ENCODE measurements around the gene CDH3.
A peak's percentile ranks its signal among the peaks of the same experiment; 100 is the strongest.
"Not testable (repeated sequence)": the region's sequence is repeated elsewhere in the genome, so short reads cannot be mapped to it uniquely, and the experiment has no call there.

CDH3 gene

DNA sequence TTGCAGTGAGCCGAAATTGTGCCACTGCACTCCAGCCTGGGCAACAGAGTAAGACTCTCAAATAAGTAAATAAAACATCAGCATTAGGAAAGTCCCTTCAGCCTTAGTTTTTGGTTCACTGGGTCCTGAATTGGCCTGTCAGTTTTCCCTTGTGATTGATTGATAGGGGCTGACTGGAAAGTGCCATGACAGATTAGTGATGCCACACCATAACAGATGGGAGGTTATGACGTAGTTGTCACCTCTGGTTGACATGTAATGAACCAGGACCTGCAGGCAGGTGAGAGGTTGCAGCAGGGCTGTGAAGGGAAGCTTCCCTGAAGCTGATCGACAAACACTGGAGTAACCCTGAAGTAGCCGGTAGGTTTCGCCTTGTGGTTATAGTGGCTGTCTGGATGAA lies 41.8 kb downstream of the CDH3 start:
- no peak for DNase-seq
- in situ Hi-C loops (cut with HindIII; ENCODE audit: low pct_ligation_motif_present, low pct_unique_long_range_greater_than_20kb, low sequenced_read_pairs) = no loop called here

DNA sequence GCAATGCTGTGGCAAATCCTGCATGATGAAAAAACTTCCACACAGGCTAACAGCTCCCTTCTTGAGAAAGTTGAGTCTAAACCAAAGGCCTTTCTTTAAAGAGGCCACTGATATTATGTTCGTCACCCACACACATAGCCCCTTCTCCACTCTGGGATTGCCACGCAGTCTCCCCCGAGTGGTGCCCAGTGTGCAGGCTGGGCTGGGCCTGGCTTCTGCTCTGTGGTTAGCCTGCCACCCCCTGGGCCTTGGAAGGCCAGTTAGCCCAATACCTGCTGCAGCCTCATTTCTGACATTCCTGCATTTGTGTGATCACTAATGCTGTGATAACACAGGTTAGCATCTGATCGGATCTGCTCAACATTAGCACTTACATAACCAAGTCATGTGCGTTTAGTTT lies 44.8 kb downstream of the CDH3 start:
- in situ Hi-C loops (cut with HindIII; ENCODE audit: low pct_ligation_motif_present, low pct_unique_long_range_greater_than_20kb, low sequenced_read_pairs) = no loop called here
- DNase-seq = no peak

GRCh38 chr16:68695575-68695974 lies 50.5 kb downstream of the CDH3 start:
- in situ Hi-C loops (cut with HindIII; ENCODE audit: low pct_ligation_motif_present, low pct_unique_long_range_greater_than_20kb, low sequenced_read_pairs) = no loop called here
- DNase-seq = no peak

- DNase-seq = no peak
- in situ Hi-C loops (cut with HindIII; ENCODE audit: low pct_ligation_motif_present, low pct_unique_long_range_greater_than_20kb, low sequenced_read_pairs) = no loop called here
Observed at GRCh38 chr16:68696514-68696913, 51.4 kb downstream of the CDH3 start.

DNA sequence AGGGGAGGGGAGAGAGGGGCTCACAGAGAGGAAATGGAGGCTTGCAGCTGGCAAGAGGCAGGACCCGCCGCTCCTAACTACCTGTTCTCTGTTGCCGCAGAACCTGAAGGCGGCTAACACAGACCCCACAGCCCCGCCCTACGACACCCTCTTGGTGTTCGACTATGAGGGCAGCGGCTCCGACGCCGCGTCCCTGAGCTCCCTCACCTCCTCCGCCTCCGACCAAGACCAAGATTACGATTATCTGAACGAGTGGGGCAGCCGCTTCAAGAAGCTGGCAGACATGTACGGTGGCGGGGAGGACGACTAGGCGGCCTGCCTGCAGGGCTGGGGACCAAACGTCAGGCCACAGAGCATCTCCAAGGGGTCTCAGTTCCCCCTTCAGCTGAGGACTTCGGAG lies 53.0 kb downstream of the CDH3 start:
- DNase-seq = no peak
- in situ Hi-C loops (cut with HindIII; ENCODE audit: low pct_ligation_motif_present, low pct_unique_long_range_greater_than_20kb, low sequenced_read_pairs) = no loop called here

DNA sequence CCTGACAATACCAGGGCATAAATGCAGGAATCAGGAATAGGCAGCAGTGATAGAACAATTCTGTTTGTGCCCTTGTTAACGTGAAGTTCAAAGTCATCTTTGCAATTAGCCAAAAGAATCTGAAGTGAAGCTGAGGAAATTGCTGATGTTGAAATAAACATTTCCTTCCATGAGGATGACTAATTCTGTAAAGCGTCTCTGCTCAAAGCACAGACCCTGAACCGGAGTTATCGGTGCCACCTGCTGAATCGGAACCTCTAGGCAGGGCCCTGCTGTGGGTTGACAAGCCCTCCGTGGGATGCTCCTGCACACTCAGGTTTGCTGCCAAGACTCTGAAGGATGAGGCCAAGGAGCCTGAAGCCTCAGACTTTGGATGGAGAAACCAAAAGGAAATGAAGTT lies 55.0 kb downstream of the CDH3 start:
- no peak for DNase-seq
- in situ Hi-C loops (cut with HindIII; ENCODE audit: low pct_ligation_motif_present, low pct_unique_long_range_greater_than_20kb, low sequenced_read_pairs) = no loop called here

GRCh38 chr16:68700831-68701230 lies 55.7 kb downstream of the CDH3 start:
- no peak for DNase-seq
- in situ Hi-C loops (cut with HindIII; ENCODE audit: low pct_ligation_motif_present, low pct_unique_long_range_greater_than_20kb, low sequenced_read_pairs) = no loop called here

GRCh38 chr16:68704232-68704867 lies 59.2 kb downstream of the CDH3 start:
- DNase-seq = peak; percentile 86
- in situ Hi-C loops (cut with HindIII; ENCODE audit: low pct_ligation_motif_present, low pct_unique_long_range_greater_than_20kb, low sequenced_read_pairs) = no loop called here

GRCh38 chr16:68707340-68708152 lies 62.4 kb downstream of the CDH3 start:
- in situ Hi-C loops (cut with HindIII; ENCODE audit: low pct_ligation_motif_present, low pct_unique_long_range_greater_than_20kb, low sequenced_read_pairs) = no loop called here
- peak; percentile 86 for DNase-seq

DNA sequence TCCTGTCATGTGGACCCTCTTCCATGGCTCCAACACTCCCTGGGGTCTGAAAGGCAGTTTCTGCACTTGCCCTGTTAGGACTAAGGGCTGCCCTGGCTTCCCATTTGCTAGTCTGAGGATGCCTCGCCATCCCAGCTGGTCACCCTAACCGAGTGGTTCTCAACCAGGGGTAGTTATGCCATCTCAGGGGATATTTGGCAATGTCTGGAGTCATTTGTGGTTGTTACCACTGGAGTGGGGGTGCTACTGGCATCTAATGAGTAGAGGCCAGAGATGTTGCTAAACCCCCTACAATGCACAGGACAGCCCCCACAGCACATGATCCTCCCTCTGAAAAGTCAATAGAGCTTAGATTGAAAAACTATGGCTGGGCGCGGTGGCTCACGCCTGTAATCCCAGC lies 65.1 kb downstream of the CDH3 start:
- in situ Hi-C loops (cut with HindIII; ENCODE audit: low pct_ligation_motif_present, low pct_unique_long_range_greater_than_20kb, low sequenced_read_pairs) = no loop called here
- no peak for DNase-seq

- DNase-seq = no peak
- in situ Hi-C loops (cut with HindIII; ENCODE audit: low pct_ligation_motif_present, low pct_unique_long_range_greater_than_20kb, low sequenced_read_pairs) = no loop called here
Observed at GRCh38 chr16:68711421-68712139, 66.5 kb downstream of the CDH3 start.

- in situ Hi-C loops (cut with HindIII; ENCODE audit: low pct_ligation_motif_present, low pct_unique_long_range_greater_than_20kb, low sequenced_read_pairs) = no loop called here
- no peak for DNase-seq
Observed at GRCh38 chr16:68713361-68713760, 68.3 kb downstream of the CDH3 start.

DNA sequence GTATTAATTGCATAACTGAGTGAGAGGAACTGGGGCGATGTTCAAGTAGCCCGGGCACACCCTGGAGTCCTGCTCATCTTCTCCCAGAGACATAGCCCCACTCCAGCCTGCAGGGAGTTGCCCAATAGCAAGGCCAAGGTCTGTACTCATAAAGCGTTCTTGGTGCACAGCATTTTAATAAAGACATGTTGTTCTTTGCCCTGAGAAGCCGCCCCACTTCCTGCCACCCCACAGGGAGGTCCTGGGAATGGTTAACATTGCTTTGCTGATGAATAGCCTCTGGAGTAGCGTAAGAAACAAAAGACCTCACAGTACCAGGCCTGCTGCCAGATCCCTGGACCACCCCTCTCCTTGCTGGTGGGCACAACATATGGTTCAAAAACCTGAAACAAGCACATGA lies 70.4 kb downstream of the CDH3 start:
- in situ Hi-C loops (cut with HindIII; ENCODE audit: low pct_ligation_motif_present, low pct_unique_long_range_greater_than_20kb, low sequenced_read_pairs) = no loop called here
- no peak for DNase-seq

DNA sequence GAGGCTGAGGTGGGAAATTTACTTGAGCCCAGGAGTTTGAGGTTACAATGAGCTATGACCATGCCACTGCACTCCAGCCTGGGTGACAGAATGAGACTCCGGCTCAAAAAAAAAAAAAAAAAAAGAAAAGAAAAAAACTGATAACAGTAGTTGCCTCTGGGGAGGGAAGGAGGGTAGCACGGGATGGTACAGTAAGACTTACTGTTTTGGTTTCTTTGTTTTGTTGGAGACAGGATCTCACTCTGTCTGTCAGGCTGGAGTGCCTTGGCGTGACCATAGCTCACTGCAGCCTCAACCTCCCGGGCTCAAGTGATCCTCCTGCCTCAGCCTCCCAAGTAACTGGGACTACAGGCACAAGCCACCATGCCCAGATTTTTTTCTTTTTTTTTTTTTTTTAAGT lies 71.4 kb downstream of the CDH3 start:
- in situ Hi-C loops (cut with HindIII; ENCODE audit: low pct_ligation_motif_present, low pct_unique_long_range_greater_than_20kb, low sequenced_read_pairs); DNase-seq: not testable (repeated sequence)

- no peak for DNase-seq
- in situ Hi-C loops (cut with HindIII; ENCODE audit: low pct_ligation_motif_present, low pct_unique_long_range_greater_than_20kb, low sequenced_read_pairs) = no loop called here
Observed at GRCh38 chr16:68717684-68718083, 72.6 kb downstream of the CDH3 start.

GRCh38 chr16:68718590-68718989 lies 73.5 kb downstream of the CDH3 start:
- in situ Hi-C loops (cut with HindIII; ENCODE audit: low pct_ligation_motif_present, low pct_unique_long_range_greater_than_20kb, low sequenced_read_pairs) = no loop called here
- DNase-seq = no peak

GRCh38 chr16:68719993-68720489 lies 74.9 kb downstream of the CDH3 start:
- in situ Hi-C loops (cut with HindIII; ENCODE audit: low pct_ligation_motif_present, low pct_unique_long_range_greater_than_20kb, low sequenced_read_pairs) = no loop called here
- no peak for DNase-seq

DNA sequence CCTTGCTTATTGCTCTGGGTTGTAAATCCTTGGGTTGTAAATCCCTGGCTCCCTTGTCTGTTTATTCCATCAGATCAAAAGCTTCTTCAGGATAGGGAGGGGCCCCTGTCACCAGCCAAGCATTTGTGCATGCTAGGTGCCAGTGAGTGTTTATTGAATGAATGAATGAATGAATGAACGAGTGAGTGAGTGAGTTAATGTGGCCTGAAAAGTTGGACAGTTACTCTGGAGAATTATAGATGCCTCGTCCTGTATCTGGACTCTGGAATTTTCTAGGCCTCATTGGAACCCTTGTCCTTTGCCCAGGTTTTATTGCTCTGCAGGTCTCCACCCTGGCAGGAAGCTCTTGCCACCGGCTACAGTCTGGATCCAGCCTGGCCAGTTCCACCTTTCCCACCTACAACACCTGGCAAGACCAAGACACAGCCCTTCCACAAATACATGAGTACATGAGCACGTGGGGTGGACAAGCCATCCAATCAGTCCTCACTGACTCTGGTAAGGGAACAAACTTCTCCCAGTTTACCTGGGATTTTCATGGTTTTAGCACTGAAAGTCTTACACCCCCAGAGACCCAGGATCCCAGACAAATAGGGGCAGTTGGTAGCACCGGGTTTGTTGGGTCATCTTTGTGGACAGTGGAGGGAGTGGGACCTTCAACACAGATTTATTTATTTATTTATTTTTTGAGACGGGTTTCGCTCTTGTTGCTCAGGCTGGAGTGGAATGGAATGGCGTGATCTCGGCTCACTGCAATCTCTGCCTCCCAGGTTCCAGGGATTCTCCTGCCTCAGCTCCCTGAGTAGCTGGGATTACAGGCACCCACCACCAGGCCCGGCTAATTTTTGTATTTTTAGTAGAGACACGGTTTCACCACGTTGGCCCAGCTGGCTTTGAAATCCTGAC lies 77.3 kb downstream of the CDH3 start:
- no peak for DNase-seq
- in situ Hi-C loops (cut with HindIII; ENCODE audit: low pct_ligation_motif_present, low pct_unique_long_range_greater_than_20kb, low sequenced_read_pairs) = no loop called here

GRCh38 chr16:68724797-68725196 lies 79.7 kb downstream of the CDH3 start:
- in situ Hi-C loops (cut with HindIII; ENCODE audit: low pct_ligation_motif_present, low pct_unique_long_range_greater_than_20kb, low sequenced_read_pairs) = no loop called here
- no peak for DNase-seq

Measured in ACHN (cell line).